HepG2 (cell line): ENCODE measurements around the gene OPRL1.

Source experiments
- CBX5 ChIP-seq: sonication (generic); formaldehyde crosslinking; IDR thresholded peaks from 2 replicates; pipeline ENCODE4 v1.4.0; 2020; ENCODE audit warnings: missing genetic modification reagents, borderline replicate concordance
- SALL2 ChIP-seq: sonication (generic); formaldehyde crosslinking; IDR thresholded peaks from 2 replicates; pipeline ENCODE4 v1.8.1; 2023; ENCODE audit warnings: mild to moderate bottlenecking, missing genetic modification reagents, inconsistent platforms
- ZNF329 ChIP-seq: sonication (generic); formaldehyde crosslinking; IDR thresholded peaks from 2 replicates; pipeline ENCODE4 v1.9.0; 2021; ENCODE audit warnings: low read depth, mild to moderate bottlenecking, missing genetic modification reagents
- TF ChIP-seq, protein P1 (sequence below): sonication (generic); formaldehyde crosslinking; IDR thresholded peaks from 2 replicates; pipeline ENCODE4 v1.5.0; 2020; ENCODE audit warnings: mild to moderate bottlenecking, missing genetic modification reagents, moderate library complexity
- TF ChIP-seq, protein P2 (sequence below): sonication (generic); formaldehyde crosslinking; IDR thresholded peaks from 2 replicates; pipeline ENCODE4 v1.5.0; 2020; ENCODE audit warnings: mild to moderate bottlenecking, missing genetic modification reagents

DNA sequence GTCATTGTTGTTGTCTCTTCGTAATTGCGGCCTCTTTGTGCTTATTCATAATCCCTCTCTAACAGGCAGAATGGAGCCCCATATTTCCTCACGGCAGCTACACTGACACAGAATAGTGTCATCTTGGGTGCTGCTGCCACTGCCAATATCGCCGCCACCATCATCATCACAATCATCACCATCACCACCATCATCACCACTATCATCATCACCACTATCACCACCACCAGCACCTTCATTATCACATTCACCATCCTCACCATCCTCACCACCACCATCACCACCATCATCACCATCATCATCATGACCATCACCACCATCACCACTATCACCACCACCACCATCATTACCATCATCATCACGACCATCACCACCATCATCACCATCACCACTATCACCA is 16.7 kb downstream of the OPRL1 start:
- TF ChIP-seq, protein P1, sequence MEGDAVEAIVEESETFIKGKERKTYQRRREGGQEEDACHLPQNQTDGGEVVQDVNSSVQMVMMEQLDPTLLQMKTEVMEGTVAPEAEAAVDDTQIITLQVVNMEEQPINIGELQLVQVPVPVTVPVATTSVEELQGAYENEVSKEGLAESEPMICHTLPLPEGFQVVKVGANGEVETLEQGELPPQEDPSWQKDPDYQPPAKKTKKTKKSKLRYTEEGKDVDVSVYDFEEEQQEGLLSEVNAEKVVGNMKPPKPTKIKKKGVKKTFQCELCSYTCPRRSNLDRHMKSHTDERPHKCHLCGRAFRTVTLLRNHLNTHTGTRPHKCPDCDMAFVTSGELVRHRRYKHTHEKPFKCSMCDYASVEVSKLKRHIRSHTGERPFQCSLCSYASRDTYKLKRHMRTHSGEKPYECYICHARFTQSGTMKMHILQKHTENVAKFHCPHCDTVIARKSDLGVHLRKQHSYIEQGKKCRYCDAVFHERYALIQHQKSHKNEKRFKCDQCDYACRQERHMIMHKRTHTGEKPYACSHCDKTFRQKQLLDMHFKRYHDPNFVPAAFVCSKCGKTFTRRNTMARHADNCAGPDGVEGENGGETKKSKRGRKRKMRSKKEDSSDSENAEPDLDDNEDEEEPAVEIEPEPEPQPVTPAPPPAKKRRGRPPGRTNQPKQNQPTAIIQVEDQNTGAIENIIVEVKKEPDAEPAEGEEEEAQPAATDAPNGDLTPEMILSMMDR (CRISPR knock-in tag), result no peak
- TF ChIP-seq CBX5 (no peak), SALL2 (no peak), ZNF329 (CRISPR knock-in tag) (no peak)
- TF ChIP-seq, protein P2, sequence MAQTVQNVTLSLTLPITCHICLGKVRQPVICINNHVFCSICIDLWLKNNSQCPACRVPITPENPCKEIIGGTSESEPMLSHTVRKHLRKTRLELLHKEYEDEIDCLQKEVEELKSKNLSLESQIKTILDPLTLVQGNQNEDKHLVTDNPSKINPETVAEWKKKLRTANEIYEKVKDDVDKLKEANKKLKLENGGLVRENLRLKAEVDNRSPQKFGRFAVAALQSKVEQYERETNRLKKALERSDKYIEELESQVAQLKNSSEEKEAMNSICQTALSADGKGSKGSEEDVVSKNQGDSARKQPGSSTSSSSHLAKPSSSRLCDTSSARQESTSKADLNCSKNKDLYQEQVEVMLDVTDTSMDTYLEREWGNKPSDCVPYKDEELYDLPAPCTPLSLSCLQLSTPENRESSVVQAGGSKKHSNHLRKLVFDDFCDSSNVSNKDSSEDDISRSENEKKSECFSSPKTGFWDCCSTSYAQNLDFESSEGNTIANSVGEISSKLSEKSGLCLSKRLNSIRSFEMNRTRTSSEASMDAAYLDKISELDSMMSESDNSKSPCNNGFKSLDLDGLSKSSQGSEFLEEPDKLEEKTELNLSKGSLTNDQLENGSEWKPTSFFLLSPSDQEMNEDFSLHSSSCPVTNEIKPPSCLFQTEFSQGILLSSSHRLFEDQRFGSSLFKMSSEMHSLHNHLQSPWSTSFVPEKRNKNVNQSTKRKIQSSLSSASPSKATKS, result no peak
